ENCODE data around the gene FBLN2. TPM values are rescaled to one million over a fixed set of nuclear protein-coding genes. Genes with fewer than 3 reads are reported as not detected.
"Not testable (repeated sequence)": the region's sequence is repeated elsewhere in the genome, so short reads cannot be mapped to it uniquely, and the experiment has no call there.

The FBLN2 gene
- 14.4 TPM for polyA plus RNA-seq
- long read RNA-seq, donor 1, full-length matches to known transcripts: 1 of 1 reads
- long read RNA-seq, donor 1, partial matches to known transcripts: 0 of 1 reads
- long read RNA-seq, donor 1, other reads (novel, unspliced or antisense): 0 of 1 reads
- long read RNA-seq, donor 2: 0 reads
- long read RNA-seq, donor 3: 0 reads
- long read RNA-seq, donor 4: 0 reads
- long read RNA-seq, donor 5, full-length matches to known transcripts: 3 of 3 reads
- long read RNA-seq, donor 5, partial matches to known transcripts: 0 of 3 reads
- long read RNA-seq, donor 5, other reads (novel, unspliced or antisense): 0 of 3 reads
- long read RNA-seq, donor 6, full-length matches to known transcripts: 2 of 2 reads
- long read RNA-seq, donor 6, partial matches to known transcripts: 0 of 2 reads
- long read RNA-seq, donor 6, other reads (novel, unspliced or antisense): 0 of 2 reads
- long read RNA-seq, donor 7, full-length matches to known transcripts: 2 of 2 reads
- long read RNA-seq, donor 7, partial matches to known transcripts: 0 of 2 reads
- long read RNA-seq, donor 7, other reads (novel, unspliced or antisense): 0 of 2 reads
- long read RNA-seq, donor 8, full-length matches to known transcripts: 2 of 7 reads
- long read RNA-seq, donor 8, partial matches to known transcripts: 5 of 7 reads
- long read RNA-seq, donor 8, other reads (novel, unspliced or antisense): 0 of 7 reads
- long read RNA-seq, donor 9: 0 reads
- long read RNA-seq, donor 10: 0 reads
- long read RNA-seq, donor 11, full-length matches to known transcripts: 2 of 2 reads
- long read RNA-seq, donor 11, partial matches to known transcripts: 0 of 2 reads
- long read RNA-seq, donor 11, other reads (novel, unspliced or antisense): 0 of 2 reads

GRCh38 chr3:13548696-13549622 lies at the start of gene FBLN2:
Gene FBLN2 (plus strand): TSS chr3:13549125. CDS start chr3:13570356, 21,231 bp downstream.
- Histone ChIP-seq H3K9me3 (ENCODE audit: control insufficient read depth, low read depth, low read length) (no peaks in the 10 kb centered on the region), H3K4me3 (ENCODE audit: low read length) (no peak within 1 kb of the TSS), H3K27ac (ENCODE audit: low read length) (no peak within 1 kb of the TSS), H3K36me3 (ENCODE audit: control insufficient read depth, insufficient read depth, low read length) (no peaks in the 10 kb centered on the region), H3K4me1 (ENCODE audit: control insufficient read depth, insufficient read depth, low read length) (no peaks in the 10 kb centered on the region), H3K27me3 (ENCODE audit: control insufficient read depth, insufficient read depth, low read length) (peaks cover 46% of the 10 kb centered on the region)
- WGBS (ENCODE audit: insufficient coverage, low lambda C conversion rate): no CpG with 5 or more reads among the region's 107 CpGs
- peak in 1 of 2 donors; percentile 25 for DNase-seq

GRCh38 chr3:13499246-13499645 lies 49.7 kb upstream of the FBLN2 start:
- not testable (repeated sequence) for DNase-seq; H3K27ac ChIP-seq (ENCODE audit: low read length); H3K9me3 ChIP-seq (ENCODE audit: control insufficient read depth, low read depth, low read length); H3K4me1 ChIP-seq (ENCODE audit: control insufficient read depth, insufficient read depth, low read length); H3K4me3 ChIP-seq (ENCODE audit: low read length); H3K27me3 ChIP-seq (ENCODE audit: control insufficient read depth, insufficient read depth, low read length)
- no CpG with 5 or more reads among the region's 11 CpGs for WGBS (ENCODE audit: insufficient coverage, low lambda C conversion rate)
- peaks cover 11% of the 10 kb centered on the region for H3K36me3 ChIP-seq (ENCODE audit: control insufficient read depth, insufficient read depth, low read length)

GRCh38 chr3:13500133-13500885 lies 48.6 kb upstream of the FBLN2 start:
- Histone ChIP-seq H3K4me1 (ENCODE audit: control insufficient read depth, insufficient read depth, low read length) (peaks cover 2% of the 10 kb centered on the region), H3K36me3 (ENCODE audit: control insufficient read depth, insufficient read depth, low read length) (peaks cover 12% of the 10 kb centered on the region), H3K27me3 (ENCODE audit: control insufficient read depth, insufficient read depth, low read length) (no peaks in the 10 kb centered on the region), H3K27ac (ENCODE audit: low read length) (no peak overlapping the region), H3K9me3 (ENCODE audit: control insufficient read depth, low read depth, low read length) (no peaks in the 10 kb centered on the region), H3K4me3 (ENCODE audit: low read length) (no peak overlapping the region)
- no peak for DNase-seq
- no CpG with 5 or more reads among the region's 15 CpGs for WGBS (ENCODE audit: insufficient coverage, low lambda C conversion rate)

GRCh38 chr3:13501056-13501455 lies 47.9 kb upstream of the FBLN2 start:
- DNase-seq: no peak
- Histone ChIP-seq H3K9me3 (ENCODE audit: control insufficient read depth, low read depth, low read length) (no peaks in the 10 kb centered on the region), H3K4me3 (ENCODE audit: low read length) (no peak overlapping the region), H3K36me3 (ENCODE audit: control insufficient read depth, insufficient read depth, low read length) (peaks cover 16% of the 10 kb centered on the region), H3K4me1 (ENCODE audit: control insufficient read depth, insufficient read depth, low read length) (peaks cover 2% of the 10 kb centered on the region), H3K27ac (ENCODE audit: low read length) (no peak overlapping the region), H3K27me3 (ENCODE audit: control insufficient read depth, insufficient read depth, low read length) (no peaks in the 10 kb centered on the region)
- WGBS (ENCODE audit: insufficient coverage, low lambda C conversion rate): no CpG with 5 or more reads among the region's 4 CpGs

GRCh38 chr3:13501521-13501920 lies 47.4 kb upstream of the FBLN2 start:
- H3K27me3 ChIP-seq (ENCODE audit: control insufficient read depth, insufficient read depth, low read length): no peaks in the 10 kb centered on the region
- no peak overlapping the region for H3K4me3 ChIP-seq (ENCODE audit: low read length)
- peaks cover 1% of the 10 kb centered on the region for H3K4me1 ChIP-seq (ENCODE audit: control insufficient read depth, insufficient read depth, low read length)
- H3K27ac ChIP-seq (ENCODE audit: low read length): no peak overlapping the region
- DNase-seq: no peak
- H3K36me3 ChIP-seq (ENCODE audit: control insufficient read depth, insufficient read depth, low read length): peaks cover 17% of the 10 kb centered on the region
- no CpG with 5 or more reads among the region's 4 CpGs for WGBS (ENCODE audit: insufficient coverage, low lambda C conversion rate)
- H3K9me3 ChIP-seq (ENCODE audit: control insufficient read depth, low read depth, low read length): no peaks in the 10 kb centered on the region

- Histone ChIP-seq H3K9me3 (ENCODE audit: control insufficient read depth, low read depth, low read length) (no peaks in the 10 kb centered on the region), H3K4me1 (ENCODE audit: control insufficient read depth, insufficient read depth, low read length) (no peaks in the 10 kb centered on the region), H3K4me3 (ENCODE audit: low read length) (no peak overlapping the region), H3K27ac (ENCODE audit: low read length) (no peak overlapping the region), H3K27me3 (ENCODE audit: control insufficient read depth, insufficient read depth, low read length) (no peaks in the 10 kb centered on the region), H3K36me3 (ENCODE audit: control insufficient read depth, insufficient read depth, low read length) (peaks cover 17% of the 10 kb centered on the region)
- DNase-seq: no peak
- no CpG with 5 or more reads among the region's 18 CpGs for WGBS (ENCODE audit: insufficient coverage, low lambda C conversion rate)
Measured at GRCh38 chr3:13501958-13502790, 46.8 kb upstream of the FBLN2 start.

- no peak for DNase-seq
- no peaks in the 10 kb centered on the region for H3K27me3 ChIP-seq (ENCODE audit: control insufficient read depth, insufficient read depth, low read length)
- no peaks in the 10 kb centered on the region for H3K4me1 ChIP-seq (ENCODE audit: control insufficient read depth, insufficient read depth, low read length)
- H3K9me3 ChIP-seq (ENCODE audit: control insufficient read depth, low read depth, low read length): no peaks in the 10 kb centered on the region
- no CpG with 5 or more reads among the region's 8 CpGs for WGBS (ENCODE audit: insufficient coverage, low lambda C conversion rate)
- peaks cover 17% of the 10 kb centered on the region for H3K36me3 ChIP-seq (ENCODE audit: control insufficient read depth, insufficient read depth, low read length)
- no peak overlapping the region for H3K27ac ChIP-seq (ENCODE audit: low read length)
- H3K4me3 ChIP-seq (ENCODE audit: low read length): no peak overlapping the region
Measured at GRCh38 chr3:13502791-13503060, 46.2 kb upstream of the FBLN2 start.

- no peak overlapping the region for H3K4me3 ChIP-seq (ENCODE audit: low read length)
- WGBS (ENCODE audit: insufficient coverage, low lambda C conversion rate): no CpG with 5 or more reads among the region's 23 CpGs
- H3K4me1 ChIP-seq (ENCODE audit: control insufficient read depth, insufficient read depth, low read length): peaks cover 3% of the 10 kb centered on the region
- H3K27ac ChIP-seq (ENCODE audit: low read length): no peak overlapping the region
- H3K27me3 ChIP-seq (ENCODE audit: control insufficient read depth, insufficient read depth, low read length): no peaks in the 10 kb centered on the region
- DNase-seq: no peak
- peaks cover 14% of the 10 kb centered on the region for H3K36me3 ChIP-seq (ENCODE audit: control insufficient read depth, insufficient read depth, low read length)
- H3K9me3 ChIP-seq (ENCODE audit: control insufficient read depth, low read depth, low read length): no peaks in the 10 kb centered on the region
Measured at GRCh38 chr3:13504161-13504831, 44.6 kb upstream of the FBLN2 start.
